ENCODE results near the gene ANO6. TPM values are rescaled to one million over a fixed set of nuclear protein-coding genes. Genes with fewer than 3 reads are reported as not detected.

ANO6 gene
- total RNA-seq, 1 donor from 2014 or later = 80.9 TPM

DNA sequence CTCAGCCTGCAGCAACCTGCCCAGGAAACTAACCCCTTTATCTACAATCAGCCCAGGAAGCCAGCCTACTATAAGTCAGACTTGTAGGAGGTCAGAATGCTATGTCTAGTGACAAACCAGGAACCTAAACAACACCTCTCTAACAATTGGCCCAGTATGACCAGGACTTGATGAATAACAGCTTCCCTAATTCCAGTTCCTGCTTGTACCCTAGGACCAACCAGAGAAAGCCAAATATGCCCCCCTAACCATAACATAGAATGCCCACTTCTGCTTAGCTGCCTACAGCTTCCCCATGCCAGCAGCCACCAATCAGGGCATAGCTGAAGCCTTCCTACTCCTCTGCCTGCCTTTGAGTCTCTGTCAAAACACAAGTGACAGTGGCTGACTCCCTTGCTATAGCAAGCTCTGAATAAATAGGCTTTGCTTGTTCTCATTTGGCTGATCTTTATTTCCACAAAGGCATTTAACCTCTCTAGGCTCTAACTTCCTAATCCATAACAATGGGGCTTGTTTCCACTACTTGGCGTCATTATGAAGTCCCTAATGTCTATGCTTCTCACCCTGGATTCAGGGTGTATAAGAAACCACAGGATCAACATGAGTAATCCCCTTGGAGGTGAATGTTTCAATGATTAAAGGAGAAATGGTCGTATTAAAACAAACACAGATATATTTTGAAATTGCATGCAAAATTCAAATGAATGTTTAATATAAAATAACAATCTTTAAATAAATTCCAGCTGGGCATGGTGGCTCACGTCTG lies 220.2 kb downstream of the ANO6 start:
- DNase-seq (ENCODE audit: low spot score) = no peak

DNA sequence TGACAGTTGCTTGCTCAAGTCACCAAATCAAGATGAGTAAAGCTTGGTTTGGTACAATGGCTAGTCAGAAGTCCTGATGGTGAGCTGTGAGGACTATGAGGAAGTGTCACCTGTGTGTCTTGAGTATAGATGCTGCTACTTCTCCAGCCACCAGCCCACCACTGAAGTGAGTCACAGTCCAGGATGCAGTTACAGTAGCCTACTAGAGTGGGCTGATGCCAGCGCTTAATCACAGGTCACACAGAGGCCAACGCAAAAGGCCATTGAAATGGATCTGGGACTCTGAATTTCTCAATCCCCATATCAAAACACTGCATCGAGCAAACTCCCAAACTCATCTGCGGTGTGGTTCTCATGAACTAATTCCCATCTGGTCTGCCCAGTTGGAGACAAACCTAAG lies 223.1 kb downstream of the ANO6 start:
- DNase-seq (ENCODE audit: low spot score) = no peak

GRCh38 chr12:45446013-45446412 lies 230.1 kb downstream of the ANO6 start:
- no peak for DNase-seq (ENCODE audit: low spot score)

- no peak for DNase-seq (ENCODE audit: low spot score)
These were observed 242.3 kb downstream of the ANO6 start for GRCh38 chr12:45458238-45458637.

- DNase-seq (ENCODE audit: low spot score) = no peak
These were observed 243.2 kb downstream of the ANO6 start for GRCh38 chr12:45458854-45459807.

- DNase-seq (ENCODE audit: low spot score) = no peak
These were observed 246.6 kb downstream of the ANO6 start for GRCh38 chr12:45462506-45462905.

- DNase-seq (ENCODE audit: low spot score) = no peak
These were observed 248.8 kb downstream of the ANO6 start for GRCh38 chr12:45464699-45465098.

- no peak for DNase-seq (ENCODE audit: low spot score)
These were observed 253.1 kb downstream of the ANO6 start for GRCh38 chr12:45468751-45469615.

- DNase-seq (ENCODE audit: low spot score) = no peak
These were observed 254.0 kb downstream of the ANO6 start for GRCh38 chr12:45469902-45470301.

GRCh38 chr12:45473636-45474035 lies 257.7 kb downstream of the ANO6 start:
- no peak for DNase-seq (ENCODE audit: low spot score)

GRCh38 chr12:45475594-45475993 lies 259.7 kb downstream of the ANO6 start:
- no peak for DNase-seq (ENCODE audit: low spot score)

- DNase-seq (ENCODE audit: low spot score) = no peak
These were observed 261.6 kb downstream of the ANO6 start for GRCh38 chr12:45477526-45477925.

GRCh38 chr12:45478931-45479330 lies 263.0 kb downstream of the ANO6 start:
- DNase-seq (ENCODE audit: low spot score) = no peak

- DNase-seq (ENCODE audit: low spot score) = no peak
These were observed 265.9 kb downstream of the ANO6 start for GRCh38 chr12:45481746-45482145.

DNA sequence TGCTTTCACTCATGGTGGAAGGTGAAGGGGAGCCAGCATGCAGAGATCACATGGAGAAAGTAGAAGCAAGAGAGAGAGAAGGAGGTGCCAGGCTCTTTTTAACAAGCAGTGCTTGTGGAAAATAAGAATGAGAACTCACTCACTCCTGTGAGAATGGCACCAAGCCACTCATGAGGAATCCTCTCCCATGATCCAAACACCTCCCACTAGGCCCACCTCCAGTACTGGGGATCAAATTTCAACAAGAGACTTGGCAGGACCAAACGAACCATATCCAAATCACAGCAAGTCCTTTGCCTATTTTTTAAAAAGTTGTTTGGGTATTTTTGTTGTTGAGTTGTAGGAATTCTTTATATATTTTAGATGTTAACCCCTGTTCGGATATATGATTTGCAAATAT lies 267.7 kb downstream of the ANO6 start:
- peak; percentile 66 for DNase-seq (ENCODE audit: low spot score)

Other genes starting within 250 kb of the ANO6 start
- gene DBX2, start 165.0 kb upstream of the ANO6 start, total RNA-seq = 0.73 TPM